ENCODE measurements around the gene RASL11A.
A peak's percentile ranks its signal among the peaks of the same experiment; 100 is the strongest.
"Not testable (repeated sequence)": the region's sequence is repeated elsewhere in the genome, so short reads cannot be mapped to it uniquely, and the experiment has no call there.

The RASL11A gene

DNA sequence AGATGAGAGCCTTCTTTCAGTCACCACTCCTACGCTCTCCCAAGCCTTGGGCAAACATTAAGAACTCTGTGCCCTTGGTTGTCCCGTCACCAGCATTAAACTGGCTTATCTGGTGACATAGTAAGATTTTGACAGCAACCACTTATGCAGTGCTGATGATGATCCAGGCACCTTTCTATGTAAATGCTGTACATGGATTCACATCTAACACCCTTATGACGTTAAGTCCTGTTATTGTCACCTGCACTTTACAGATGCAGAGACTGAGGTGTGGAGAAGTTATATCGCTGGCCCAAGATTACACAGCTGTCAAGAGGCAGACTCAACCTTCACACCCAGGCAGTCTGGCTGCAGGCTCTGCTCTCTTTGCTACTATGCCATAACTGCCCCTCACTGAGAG, 25.0 kb downstream of the RASL11A start:
- TF ChIP-seq, protein P1, sequence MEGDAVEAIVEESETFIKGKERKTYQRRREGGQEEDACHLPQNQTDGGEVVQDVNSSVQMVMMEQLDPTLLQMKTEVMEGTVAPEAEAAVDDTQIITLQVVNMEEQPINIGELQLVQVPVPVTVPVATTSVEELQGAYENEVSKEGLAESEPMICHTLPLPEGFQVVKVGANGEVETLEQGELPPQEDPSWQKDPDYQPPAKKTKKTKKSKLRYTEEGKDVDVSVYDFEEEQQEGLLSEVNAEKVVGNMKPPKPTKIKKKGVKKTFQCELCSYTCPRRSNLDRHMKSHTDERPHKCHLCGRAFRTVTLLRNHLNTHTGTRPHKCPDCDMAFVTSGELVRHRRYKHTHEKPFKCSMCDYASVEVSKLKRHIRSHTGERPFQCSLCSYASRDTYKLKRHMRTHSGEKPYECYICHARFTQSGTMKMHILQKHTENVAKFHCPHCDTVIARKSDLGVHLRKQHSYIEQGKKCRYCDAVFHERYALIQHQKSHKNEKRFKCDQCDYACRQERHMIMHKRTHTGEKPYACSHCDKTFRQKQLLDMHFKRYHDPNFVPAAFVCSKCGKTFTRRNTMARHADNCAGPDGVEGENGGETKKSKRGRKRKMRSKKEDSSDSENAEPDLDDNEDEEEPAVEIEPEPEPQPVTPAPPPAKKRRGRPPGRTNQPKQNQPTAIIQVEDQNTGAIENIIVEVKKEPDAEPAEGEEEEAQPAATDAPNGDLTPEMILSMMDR (conservative IDR thresholded peaks at IDR 0.05; ENCODE audit: low read depth, low read length) = no peak
- no peak overlapping the region for H3K4me3 ChIP-seq (ENCODE audit: low read depth, low read length)
- DNase-seq (ENCODE audit: low read depth) = no peak

DNA sequence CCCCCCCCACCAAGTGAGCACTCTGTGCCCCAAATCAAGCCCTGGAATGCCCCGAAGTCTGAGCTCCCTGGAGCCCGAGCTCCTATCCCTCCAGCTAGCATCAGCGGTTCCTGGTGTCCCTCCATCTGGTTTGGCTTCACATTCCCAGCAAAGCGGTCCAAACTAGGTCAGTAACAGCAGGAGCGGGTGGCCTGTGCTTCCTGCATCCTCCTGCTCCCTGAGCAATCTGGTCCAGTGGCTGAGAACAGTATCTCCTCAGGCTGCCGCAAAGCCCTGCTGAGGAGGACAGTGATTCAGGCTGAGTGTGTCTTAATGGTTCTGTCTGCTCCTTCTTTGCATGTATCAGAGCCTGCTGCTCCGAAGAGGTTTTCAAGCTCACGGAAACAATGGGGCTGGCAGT, 25.9 kb downstream of the RASL11A start:
- H3K4me3 ChIP-seq (ENCODE audit: low read depth, low read length) = no peak overlapping the region
- DNase-seq (ENCODE audit: low read depth) = peak; percentile 38

DNA sequence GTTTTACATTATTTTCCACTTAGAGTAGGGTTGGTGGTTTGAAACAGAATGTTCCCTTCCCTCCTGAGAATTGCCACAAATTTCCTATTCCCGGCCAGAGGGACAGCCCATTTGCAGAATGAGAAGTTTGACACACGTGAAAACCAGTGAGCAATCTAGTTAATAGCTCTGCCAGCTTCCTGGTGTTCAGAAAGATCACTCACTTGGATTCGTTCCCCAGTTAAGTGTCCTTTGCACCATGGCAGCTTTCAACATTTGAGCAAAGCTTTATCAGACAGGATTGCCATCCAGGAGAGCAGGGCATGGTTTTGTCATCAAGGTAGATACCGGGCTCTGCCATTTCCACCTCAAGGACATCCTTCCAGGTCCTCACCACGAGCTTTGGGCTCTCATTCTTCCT, 28.2 kb downstream of the RASL11A start:
- no peak overlapping the region for H3K4me3 ChIP-seq (ENCODE audit: low read depth, low read length)
- no peak for DNase-seq (ENCODE audit: low read depth)

More for the DNA sequence above, 25.9 kb downstream of the RASL11A start:
- TF ChIP-seq, protein P1 (conservative IDR thresholded peaks at IDR 0.05; ENCODE audit: low read depth, low read length) = no peak

DNA sequence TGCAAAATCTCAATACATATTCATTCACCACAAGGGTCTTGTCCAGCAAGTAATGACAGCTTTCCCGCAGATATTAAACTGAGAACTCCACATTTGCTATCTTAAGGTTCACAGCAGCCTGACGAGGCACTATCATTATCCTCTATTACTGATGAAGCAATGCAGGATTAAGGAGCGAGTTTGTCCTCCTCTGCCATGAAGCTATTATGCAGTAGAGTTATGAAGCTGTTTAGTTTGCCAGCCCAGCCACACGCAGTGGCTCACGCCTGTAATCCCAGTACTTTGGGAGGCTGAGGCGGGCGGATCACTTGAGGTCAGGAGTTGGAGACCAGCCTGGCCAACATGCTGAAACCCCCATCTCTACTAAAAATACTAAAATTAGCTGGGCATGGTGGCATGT, 29.8 kb downstream of the RASL11A start:
- H3K4me3 ChIP-seq (ENCODE audit: low read depth, low read length); DNase-seq (ENCODE audit: low read depth): not testable (repeated sequence)

More for the DNA sequence above, 28.2 kb downstream of the RASL11A start:
- TF ChIP-seq, protein P1 (conservative IDR thresholded peaks at IDR 0.05; ENCODE audit: low read depth, low read length) = no peak

DNA sequence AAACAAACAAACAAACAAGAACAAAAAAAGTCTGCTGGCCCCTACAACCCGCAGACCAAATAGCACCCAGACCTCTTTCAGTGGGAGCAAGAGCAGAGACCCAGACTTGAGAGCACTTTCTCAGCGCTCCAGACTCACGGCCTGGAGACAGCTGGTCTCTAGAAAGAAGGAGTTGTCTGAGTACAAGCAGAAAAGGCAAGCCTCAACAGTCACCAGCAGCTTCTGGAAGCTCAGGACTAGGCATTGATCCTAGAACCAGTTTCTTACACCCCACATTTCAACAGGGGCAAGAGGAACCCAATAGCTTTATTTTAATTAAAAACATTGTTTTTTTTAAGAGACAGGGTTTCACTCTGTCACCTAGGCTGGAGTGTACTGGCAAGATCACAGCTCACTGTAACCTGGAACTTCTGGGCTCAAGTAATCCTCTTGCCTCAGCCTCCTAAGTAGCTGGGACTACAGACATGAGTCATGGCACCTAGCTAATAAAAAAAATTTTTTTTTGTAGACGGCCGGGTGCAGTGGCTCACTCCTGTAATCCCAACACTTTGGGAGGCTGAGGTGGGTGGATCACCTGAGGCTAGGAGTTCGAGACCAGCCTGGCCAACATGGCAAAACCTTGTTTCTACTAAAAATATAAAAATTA, 30.4 kb downstream of the RASL11A start:
- DNase-seq (ENCODE audit: low read depth) = no peak
- no peak overlapping the region for H3K4me3 ChIP-seq (ENCODE audit: low read depth, low read length)
- TF ChIP-seq, protein P1 (conservative IDR thresholded peaks at IDR 0.05; ENCODE audit: low read depth, low read length) = no peak

DNA sequence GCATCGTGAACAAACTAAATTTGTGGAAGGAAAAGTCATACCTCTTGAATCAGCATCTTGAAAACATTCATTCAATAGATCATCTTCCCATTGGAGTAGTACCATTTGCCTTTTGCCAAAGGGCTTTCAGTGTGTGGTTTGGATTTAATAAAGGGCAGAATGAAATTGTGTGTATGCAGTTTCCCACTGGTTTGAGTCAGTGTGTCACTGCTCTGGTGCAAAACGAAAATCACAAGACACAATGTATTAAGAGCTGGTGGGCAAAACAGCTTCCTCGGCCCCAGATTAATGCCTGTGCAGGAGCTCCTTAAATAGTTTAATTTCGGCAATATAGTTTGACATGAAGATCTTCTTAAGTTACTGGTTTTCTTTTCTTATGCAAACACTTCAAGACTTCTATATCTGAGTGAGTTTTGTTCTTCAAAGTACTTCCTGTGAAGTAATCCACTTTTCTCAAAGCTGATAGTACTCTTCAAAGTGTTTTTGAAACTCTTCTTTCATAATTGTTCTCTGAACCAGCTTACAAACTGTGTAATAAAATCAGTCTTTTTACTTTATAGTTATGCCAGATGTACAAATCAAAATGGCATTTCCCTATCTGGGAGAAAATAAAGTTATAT, 32.1 kb downstream of the RASL11A start:
- TF ChIP-seq, protein P1 (conservative IDR thresholded peaks at IDR 0.05; ENCODE audit: low read depth, low read length) = no peak
- no peak for DNase-seq (ENCODE audit: low read depth)

DNA sequence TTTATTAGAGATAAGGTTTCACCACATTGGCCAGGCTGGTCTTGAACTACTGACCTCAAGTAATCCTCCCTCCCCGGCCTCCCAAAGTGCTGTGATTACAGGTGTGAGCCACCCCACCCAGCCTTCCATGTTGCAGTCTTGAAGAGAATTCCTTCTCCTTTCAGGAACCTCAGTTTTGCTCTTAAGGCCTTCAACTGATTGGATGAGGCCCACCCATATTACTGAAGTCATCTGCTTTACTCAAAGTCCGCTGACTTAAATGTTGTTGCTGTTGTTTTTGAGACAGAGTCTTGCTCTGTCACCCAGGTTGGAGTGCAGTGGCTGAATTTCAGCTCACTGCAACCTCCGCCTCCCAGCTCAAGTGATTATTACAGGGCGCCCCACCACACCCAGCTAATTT, 33.5 kb downstream of the RASL11A start:
- no peak for DNase-seq (ENCODE audit: low read depth)
- H3K4me3 ChIP-seq (ENCODE audit: low read depth, low read length) = no peak overlapping the region
- TF ChIP-seq, protein P1 (conservative IDR thresholded peaks at IDR 0.05; ENCODE audit: low read depth, low read length) = no peak

More for the DNA sequence above, 32.1 kb downstream of the RASL11A start:
- no peak overlapping the region for H3K4me3 ChIP-seq (ENCODE audit: low read depth, low read length)
